K562 (cell line): ENCODE results near the gene ARMH1. TPM values are rescaled to one million over a fixed set of nuclear protein-coding genes. Genes with fewer than 3 reads are reported as not detected.

ENCODE experiments used
- FOXA1 ChIP-seq: fragments of 450-650 bp; IDR thresholded peaks from 2 replicates; pipeline ENCODE4 v1.6.1; 2016; ENCODE audit warnings: mild to moderate bottlenecking, borderline replicate concordance
- HNRNPUL1 ChIP-seq: fragments of 200-400 bp; formaldehyde crosslinking; IDR thresholded peaks from 2 replicates; pipeline ENCODE4 v1.6.1; 2017; ENCODE audit warnings: low read length
- NFRKB ChIP-seq: fragments of 450-650 bp; IDR thresholded peaks from 2 replicates; pipeline ENCODE4 v1.6.1; 2016; ENCODE audit warnings: low read depth
- ZFP91 ChIP-seq: sonication (generic); formaldehyde crosslinking; IDR thresholded peaks from 2 replicates; pipeline ENCODE4 v1.8.0; 2022; ENCODE audit warnings: mild to moderate bottlenecking, missing genetic modification reagents
- ZNF699 ChIP-seq: fragments of 250-450 bp; sonication (Bioruptor Pico); IDR thresholded peaks from 2 replicates; pipeline ENCODE4 v1.8.0; 2021; ENCODE audit warnings: mild to moderate bottlenecking, moderate library complexity; ENCODE audit not compliant: insufficient replicate concordance
- polyA plus RNA-seq, 8 experiments: library from polyadenylated mRNA; depleted of rRNA in 4 of 8; stranded (reverse) in 5 of 8; unstranded in 3 of 8; fragments of >200 nt; fragmentation: Nextera tagmentation in 2 of 8; fragmentation: Illumina TruSeq in 1 of 8; extraction: Ambion mirVana in 2 of 8; extraction: Trizol in 1 of 8; gene quantifications; 2 replicates each; pipeline versions ENCODE4 v1.2.1 to v1.2.3, GENCODE V29; 2011 to 2014; ENCODE audit warnings: inconsistent platforms in 1 of 8, missing spikeins in 1 of 8
- total RNA-seq, 7 experiments: library from RNA; depleted of rRNA in 6 of 7; stranded (reverse); fragments of >200 nt in 6 of 7; fragmentation: Illumina TruSeq in 2 of 7; extraction: Trizol in 2 of 7; gene quantifications; 2 replicates each; pipeline versions ENCODE4 v1.2.1 to v1.2.3, GENCODE V29; 2011 to 2021; ENCODE audit warnings: low replicate concordance in 1 of 7
- TF ChIP-seq, protein P1 (sequence below): fragments of 150-350 bp; IDR thresholded peaks from 2 replicates; pipeline ENCODE4 v1.6.1; 2014; ENCODE audit warnings: low read depth, mild to moderate bottlenecking, low read length, borderline replicate concordance

The ARMH1 gene
- total and polyA plus RNA-seq, 9 of the 15 experiments (the other 6 are each of a cell fraction or from before 2014, with no cell fraction given) = 0.41 TPM; not detected in 8

DNA sequence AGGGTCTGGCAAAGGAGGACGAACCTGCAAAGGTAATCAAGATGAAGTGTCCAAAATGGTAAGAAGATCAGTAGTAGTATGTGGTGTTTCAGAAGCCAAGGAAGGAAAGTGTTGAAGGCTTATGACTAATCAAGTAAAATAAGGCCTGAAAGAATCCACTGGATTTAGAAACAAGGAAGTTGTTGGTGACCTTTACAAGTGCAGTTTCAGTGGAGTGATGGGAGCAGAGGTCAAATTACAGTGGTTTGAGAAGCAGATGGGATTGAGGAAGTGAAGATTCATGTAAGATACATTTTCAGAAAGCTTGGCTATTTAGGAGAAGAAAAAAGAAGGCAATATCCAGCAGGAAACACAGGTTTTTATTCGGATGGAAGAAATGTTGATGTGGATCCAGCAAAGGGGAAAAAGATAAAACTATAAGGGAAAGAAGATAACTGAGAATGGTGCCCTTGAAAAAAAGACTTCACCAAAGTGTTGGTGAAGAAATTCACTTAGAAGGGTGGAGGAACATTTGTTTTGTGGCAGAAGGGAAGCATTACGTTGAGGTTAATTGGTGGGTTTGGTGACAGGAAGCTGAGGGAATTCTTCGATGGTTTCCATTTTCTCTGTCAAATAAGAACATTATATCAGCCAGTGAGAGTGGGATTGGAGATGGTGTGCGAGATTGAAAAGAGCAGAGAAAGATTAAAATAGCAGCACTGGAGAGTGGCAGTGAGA is 2.1 kb downstream of the ARMH1 start (continued):
- TF ChIP-seq, protein P1, sequence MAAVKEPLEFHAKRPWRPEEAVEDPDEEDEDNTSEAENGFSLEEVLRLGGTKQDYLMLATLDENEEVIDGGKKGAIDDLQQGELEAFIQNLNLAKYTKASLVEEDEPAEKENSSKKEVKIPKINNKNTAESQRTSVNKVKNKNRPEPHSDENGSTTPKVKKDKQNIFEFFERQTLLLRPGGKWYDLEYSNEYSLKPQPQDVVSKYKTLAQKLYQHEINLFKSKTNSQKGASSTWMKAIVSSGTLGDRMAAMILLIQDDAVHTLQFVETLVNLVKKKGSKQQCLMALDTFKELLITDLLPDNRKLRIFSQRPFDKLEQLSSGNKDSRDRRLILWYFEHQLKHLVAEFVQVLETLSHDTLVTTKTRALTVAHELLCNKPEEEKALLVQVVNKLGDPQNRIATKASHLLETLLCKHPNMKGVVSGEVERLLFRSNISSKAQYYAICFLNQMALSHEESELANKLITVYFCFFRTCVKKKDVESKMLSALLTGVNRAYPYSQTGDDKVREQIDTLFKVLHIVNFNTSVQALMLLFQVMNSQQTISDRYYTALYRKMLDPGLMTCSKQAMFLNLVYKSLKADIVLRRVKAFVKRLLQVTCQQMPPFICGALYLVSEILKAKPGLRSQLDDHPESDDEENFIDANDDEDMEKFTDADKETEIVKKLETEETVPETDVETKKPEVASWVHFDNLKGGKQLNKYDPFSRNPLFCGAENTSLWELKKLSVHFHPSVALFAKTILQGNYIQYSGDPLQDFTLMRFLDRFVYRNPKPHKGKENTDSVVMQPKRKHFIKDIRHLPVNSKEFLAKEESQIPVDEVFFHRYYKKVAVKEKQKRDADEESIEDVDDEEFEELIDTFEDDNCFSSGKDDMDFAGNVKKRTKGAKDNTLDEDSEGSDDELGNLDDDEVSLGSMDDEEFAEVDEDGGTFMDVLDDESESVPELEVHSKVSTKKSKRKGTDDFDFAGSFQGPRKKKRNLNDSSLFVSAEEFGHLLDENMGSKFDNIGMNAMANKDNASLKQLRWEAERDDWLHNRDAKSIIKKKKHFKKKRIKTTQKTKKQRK = no peak
- TF ChIP-seq HNRNPUL1 (no peak), ZFP91 (CRISPR knock-in tag) (no peak), NFRKB (no peak), FOXA1 (no peak), ZNF699 (CRISPR knock-in tag) (no peak)
- TF ChIP-seq, all 486 proteins: peak for 61
